A673 (cell line): ENCODE results near the gene UCN. TPM values are rescaled to one million over a fixed set of nuclear protein-coding genes. Genes with fewer than 3 reads are reported as not detected.
"Not testable (repeated sequence)": the region's sequence is repeated elsewhere in the genome, so short reads cannot be mapped to it uniquely, and the experiment has no call there.

Experiments
- BruUV-seq: library from RNA; stranded (reverse); fragments of 400-500 nt; replicated peaks from 2 replicates; lab custom pipeline; 2021; lab: Mats Ljungman, UMichigan
- CTCF ChIA-PET: fragments of 300-600 bp; sonication (Branson Sonifier 250); formaldehyde crosslinking; loops from one replicate; lab custom pipeline; 2022; ENCODE audit warnings: antibody characterized with exemption; lab: Charles Lee
- POLR2A ChIA-PET: fragments of 300-600 bp; sonication (Branson Sonifier 250); formaldehyde crosslinking; loops from one replicate; lab custom pipeline; 2022; ENCODE audit warnings: antibody characterized with exemption; ENCODE audit not compliant: low non-redundant PET; lab: Charles Lee
- DNase-seq: peaks from one replicate; pipeline ENCODE4 v3.0.0-alpha.2; 2015; ENCODE audit warnings: low spot score
- H3K27ac ChIP-seq: fragments of 200-600 bp; sonication (generic); 2 replicates; pipeline ENCODE4 v1.5.1; 2016; ENCODE audit warnings: mixed run types, low read depth, mild to moderate bottlenecking, mixed read lengths, antibody characterized with exemption, low read length; ENCODE audit not compliant: poor library complexity, severe bottlenecking
- H3K27me3 ChIP-seq: fragments of 200-600 bp; sonication (generic); replicated peaks from 2 replicates; pipeline ENCODE4 v1.6.1; 2017; ENCODE audit warnings: mixed run types, low read depth, mild to moderate bottlenecking, mixed read lengths, antibody characterized with exemption, low read length; ENCODE audit not compliant: insufficient read depth, poor library complexity
- H3K36me3 ChIP-seq: fragments of 200-600 bp; sonication (generic); 2 replicates; pipeline ENCODE4 v1.6.1; 2016; ENCODE audit warnings: mixed run types, mild to moderate bottlenecking, mixed read lengths, antibody characterized with exemption, low read length; ENCODE audit not compliant: insufficient read depth, poor library complexity, severe bottlenecking
- H3K4me1 ChIP-seq: fragments of 200-600 bp; sonication (generic); 2 replicates; pipeline ENCODE4 v1.6.1; 2017; ENCODE audit warnings: mixed run types, mild to moderate bottlenecking, mixed read lengths, antibody characterized with exemption, low read length; ENCODE audit not compliant: insufficient read depth, poor library complexity, severe bottlenecking
- H3K4me3 ChIP-seq: fragments of 200-600 bp; sonication (generic); 2 replicates; pipeline ENCODE4 v1.5.1; 2016; ENCODE audit warnings: low read depth, mixed run types, mild to moderate bottlenecking, mixed read lengths, low read length; ENCODE audit not compliant: poor library complexity, severe bottlenecking
- H3K9me3 ChIP-seq: fragments of 200-600 bp; sonication (generic); 2 replicates; pipeline ENCODE4 v1.6.1; 2016; ENCODE audit warnings: mixed run types, low read depth, mild to moderate bottlenecking, mixed read lengths, antibody characterized with exemption, low read length; ENCODE audit not compliant: poor library complexity, severe bottlenecking
- EZH2 ChIP-seq: fragments of 200-600 bp; sonication (generic); IDR thresholded peaks from 2 replicates; pipeline ENCODE4 v1.6.1; 2017; ENCODE audit warnings: borderline replicate concordance, low read depth, mild to moderate bottlenecking, mixed read lengths, antibody characterized with exemption, low read length; ENCODE audit not compliant: poor library complexity, severe bottlenecking
- intact Hi-C: fragments of 100-400 bp; cut with micrococcal nuclease; formaldehyde crosslinking; loops from one replicate; pipeline ENCODE4 v1.10.0; 2022; ENCODE audit not compliant: unreplicated experiment
- total RNA-seq: library from RNA; stranded (reverse); gene quantifications from 2 replicates; pipeline ENCODE4 v1.2.3, GENCODE V29; 2021
- TF ChIP-seq, protein P1 (sequence below): fragments of 300-800, 200-600 bp; sonication (generic); conservative IDR thresholded peaks from 2 replicates; pipeline ENCODE4 v1.5.1; 2017; ENCODE audit warnings: low read depth, mild to moderate bottlenecking, antibody characterized with exemption, low read length, moderate library complexity, mixed read lengths

UCN gene
- total RNA-seq, 1 experiment from 2014 or later: 0.64 TPM

DNA sequence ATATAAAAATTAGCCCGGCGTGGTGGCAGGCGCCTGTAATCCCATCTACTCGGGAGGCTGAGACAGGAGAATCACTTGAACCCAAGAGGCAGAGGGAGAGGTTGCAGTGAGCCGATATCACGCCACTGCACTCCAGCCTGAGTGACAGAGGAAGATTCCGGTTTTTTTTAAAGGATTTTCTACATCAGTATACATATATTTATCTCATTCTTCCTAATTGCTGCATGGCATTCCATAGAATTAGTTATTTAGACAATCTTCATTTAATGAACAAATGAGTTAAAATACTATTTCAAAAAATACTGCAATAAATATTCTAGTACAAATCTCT, 46.3 kb upstream of the UCN start:
- no TSS peak for BruUV-seq
- Histone ChIP-seq H3K9me3 (no peaks in the 10 kb centered on the region), H3K4me1 (peaks cover 3% of the 10 kb centered on the region), H3K4me3 (no peak overlapping the region), H3K27me3 (no peaks in the 10 kb centered on the region), H3K27ac (no peak overlapping the region), H3K36me3 (no peaks in the 10 kb centered on the region)
- no peak for DNase-seq
- ChIA-PET CTCF (no interaction called here), POLR2A (no interaction called here)
- TF ChIP-seq EZH2: no peak
- TF ChIP-seq, protein P1, sequence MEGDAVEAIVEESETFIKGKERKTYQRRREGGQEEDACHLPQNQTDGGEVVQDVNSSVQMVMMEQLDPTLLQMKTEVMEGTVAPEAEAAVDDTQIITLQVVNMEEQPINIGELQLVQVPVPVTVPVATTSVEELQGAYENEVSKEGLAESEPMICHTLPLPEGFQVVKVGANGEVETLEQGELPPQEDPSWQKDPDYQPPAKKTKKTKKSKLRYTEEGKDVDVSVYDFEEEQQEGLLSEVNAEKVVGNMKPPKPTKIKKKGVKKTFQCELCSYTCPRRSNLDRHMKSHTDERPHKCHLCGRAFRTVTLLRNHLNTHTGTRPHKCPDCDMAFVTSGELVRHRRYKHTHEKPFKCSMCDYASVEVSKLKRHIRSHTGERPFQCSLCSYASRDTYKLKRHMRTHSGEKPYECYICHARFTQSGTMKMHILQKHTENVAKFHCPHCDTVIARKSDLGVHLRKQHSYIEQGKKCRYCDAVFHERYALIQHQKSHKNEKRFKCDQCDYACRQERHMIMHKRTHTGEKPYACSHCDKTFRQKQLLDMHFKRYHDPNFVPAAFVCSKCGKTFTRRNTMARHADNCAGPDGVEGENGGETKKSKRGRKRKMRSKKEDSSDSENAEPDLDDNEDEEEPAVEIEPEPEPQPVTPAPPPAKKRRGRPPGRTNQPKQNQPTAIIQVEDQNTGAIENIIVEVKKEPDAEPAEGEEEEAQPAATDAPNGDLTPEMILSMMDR: no peak
- intact Hi-C loops: no loop called here

- Histone ChIP-seq H3K36me3 (no peaks in the 10 kb centered on the region), H3K4me3 (no peak overlapping the region), H3K9me3 (no peaks in the 10 kb centered on the region), H3K27ac (no peak overlapping the region), H3K4me1 (peaks cover 3% of the 10 kb centered on the region), H3K27me3 (no peaks in the 10 kb centered on the region)
- CTCF ChIA-PET: no interaction called here
- no peak for DNase-seq
- BruUV-seq: no TSS peak
- TF ChIP-seq, protein P1: no peak
- TF ChIP-seq EZH2: no peak
- POLR2A ChIA-PET: no interaction called here
- intact Hi-C loops: no loop called here
Measured at GRCh38 chr2:27353762-27354596, 45.7 kb upstream of the UCN start.

GRCh38 chr2:27353386-27353761, 45.1 kb upstream of the UCN start:
- H3K27ac ChIP-seq, POLR2A ChIA-PET, BruUV-seq, H3K9me3 ChIP-seq, DNase-seq, H3K36me3 ChIP-seq, H3K4me1 ChIP-seq, intact Hi-C loops, H3K4me3 ChIP-seq, H3K27me3 ChIP-seq, CTCF ChIA-PET: not testable (repeated sequence)
